ENCODE data around the gene KRT72.
"Not testable (repeated sequence)": the region's sequence is repeated elsewhere in the genome, so short reads cannot be mapped to it uniquely, and the experiment has no call there.

Gene KRT72

GRCh38 chr12:52606096-52606495 lies 4.8 kb upstream of the KRT72 start:
- no peak for DNase-seq

GRCh38 chr12:52605542-52605941 lies 4.3 kb upstream of the KRT72 start:
- DNase-seq: no peak

DNA sequence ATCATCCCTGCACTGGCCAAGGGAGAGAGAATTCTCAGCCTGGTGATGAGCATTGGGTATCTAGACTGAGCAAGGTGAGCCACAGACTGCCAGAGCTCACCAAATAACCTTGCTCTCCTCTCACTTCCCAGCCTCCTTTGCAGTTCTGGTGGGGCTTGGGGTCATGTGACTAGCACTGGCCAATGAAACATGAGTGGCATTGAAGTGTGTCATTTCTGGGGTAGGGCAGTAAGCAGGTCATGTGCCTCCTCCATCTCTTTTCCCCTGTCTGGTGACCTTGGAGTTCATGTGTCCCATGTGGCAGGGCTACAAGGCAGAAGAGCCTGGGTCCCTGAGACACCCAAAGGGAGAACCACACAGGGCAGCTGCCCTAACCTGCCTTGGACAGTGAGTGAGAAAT lies 3.6 kb upstream of the KRT72 start:
- DNase-seq: no peak

DNA sequence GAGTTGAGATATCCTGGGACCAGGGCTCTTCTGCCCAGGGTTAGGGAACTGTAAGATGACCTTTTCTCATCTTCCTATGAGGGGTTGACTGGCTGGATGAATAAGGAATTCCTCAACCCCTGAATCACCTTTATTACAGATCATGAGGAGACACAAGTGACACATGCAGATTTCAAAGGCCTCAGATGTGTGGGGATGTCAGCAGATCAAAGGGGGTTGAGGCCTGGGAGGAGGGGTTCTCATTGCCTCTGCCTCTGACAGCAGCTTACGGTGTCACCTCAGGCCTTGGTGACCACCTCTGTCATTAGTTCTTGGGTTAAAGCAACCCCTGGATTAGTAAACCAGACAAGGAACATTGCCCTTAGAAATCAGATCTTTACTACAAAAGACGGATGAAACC lies 2.1 kb upstream of the KRT72 start:
- DNase-seq: peak; percentile 53

DNA sequence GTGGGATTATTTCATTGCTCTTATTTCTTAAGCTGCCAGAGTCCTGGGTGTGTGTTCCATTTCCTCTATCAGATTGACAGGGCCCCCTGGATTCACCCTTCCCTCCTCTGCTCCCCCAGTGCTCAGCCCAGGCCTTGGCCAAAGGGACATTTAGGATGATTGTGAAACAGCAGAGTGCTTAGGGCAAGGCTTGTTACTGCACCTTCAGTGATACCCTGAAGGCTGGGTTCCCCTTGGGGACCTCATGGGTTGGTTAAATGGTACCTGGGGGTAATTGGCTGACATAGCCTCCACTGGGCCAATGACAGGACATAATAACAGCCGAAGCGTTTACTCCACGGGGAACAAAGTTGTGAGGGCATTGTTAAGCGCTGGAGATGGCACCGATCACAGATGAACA lies 1.3 kb upstream of the KRT72 start:
- no peak for DNase-seq

DNA sequence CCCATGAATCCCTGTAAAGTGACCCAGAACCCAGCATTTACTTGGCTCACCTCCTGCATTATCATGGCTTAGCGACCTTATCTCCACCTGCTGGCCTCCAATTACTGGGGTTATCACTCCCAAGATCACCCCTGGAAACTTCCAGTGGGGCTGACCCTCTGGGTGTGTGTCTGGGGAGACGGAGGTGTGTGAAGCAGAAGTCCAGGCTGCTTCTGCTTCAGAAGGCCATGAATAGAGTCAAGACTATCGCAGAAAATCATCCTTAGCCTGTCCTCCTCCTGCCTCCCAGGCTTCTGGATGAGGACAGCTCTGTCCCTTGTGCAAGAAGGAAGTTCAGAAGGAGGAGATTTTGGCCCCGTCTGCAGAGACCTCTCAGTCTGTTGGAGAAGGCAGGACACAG lies 408 bp upstream of the KRT72 start:
- no peak for DNase-seq

GRCh38 chr12:52600475-52600874 lies 788 bp downstream of the KRT72 start:
- no peak for DNase-seq

- no peak for DNase-seq
Measured at GRCh38 chr12:52600071-52600470, 1.2 kb downstream of the KRT72 start.

- no peak for DNase-seq
Measured at GRCh38 chr12:52598966-52599365, 2.3 kb downstream of the KRT72 start.

DNA sequence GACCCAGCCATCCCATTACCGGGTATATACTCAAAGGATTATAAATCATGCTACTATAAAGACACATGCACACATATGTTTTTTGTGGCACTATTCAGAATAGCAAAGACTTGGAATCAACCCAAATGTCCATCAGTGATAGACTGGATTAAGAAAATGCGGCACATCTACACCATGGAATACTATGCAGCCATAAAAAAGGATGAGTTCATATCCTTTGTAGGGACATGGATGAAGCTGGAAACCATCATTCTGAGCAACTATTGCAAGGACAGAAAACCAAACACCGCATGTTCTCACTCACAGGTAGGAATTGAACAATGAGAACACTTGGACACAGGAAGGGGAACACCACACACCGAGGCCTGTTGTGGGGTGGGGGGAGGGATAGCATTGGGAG lies 7.0 kb downstream of the KRT72 start:
- not testable (repeated sequence) for DNase-seq

- DNase-seq: no peak
Measured at GRCh38 chr12:52591521-52591920, 9.7 kb downstream of the KRT72 start.

DNA sequence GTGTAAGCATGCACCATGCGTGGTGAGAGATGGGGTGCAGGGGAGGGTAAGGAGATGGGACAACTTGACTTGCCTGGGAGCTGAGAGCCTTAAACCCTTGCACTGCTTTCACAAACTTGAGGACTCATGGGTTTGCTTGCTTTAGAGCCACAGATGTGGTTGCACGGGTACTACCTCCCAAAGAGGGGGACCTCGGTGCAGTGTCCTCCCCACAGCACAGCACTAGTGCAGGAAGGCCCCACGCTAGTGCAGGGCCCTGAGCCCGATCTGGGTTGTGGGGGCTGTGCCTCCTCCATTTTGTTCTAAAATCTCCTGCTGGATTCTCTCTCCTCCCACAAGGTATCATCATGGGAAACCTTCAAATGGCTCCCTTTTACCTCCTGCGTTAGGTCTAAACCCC lies 11.2 kb downstream of the KRT72 start:
- DNase-seq: no peak

GRCh38 chr12:52587563-52587962 lies 13.7 kb downstream of the KRT72 start:
- DNase-seq: no peak

- peak; percentile 39 for DNase-seq
Measured at GRCh38 chr12:52585946-52586345, 15.3 kb downstream of the KRT72 start.

DNA sequence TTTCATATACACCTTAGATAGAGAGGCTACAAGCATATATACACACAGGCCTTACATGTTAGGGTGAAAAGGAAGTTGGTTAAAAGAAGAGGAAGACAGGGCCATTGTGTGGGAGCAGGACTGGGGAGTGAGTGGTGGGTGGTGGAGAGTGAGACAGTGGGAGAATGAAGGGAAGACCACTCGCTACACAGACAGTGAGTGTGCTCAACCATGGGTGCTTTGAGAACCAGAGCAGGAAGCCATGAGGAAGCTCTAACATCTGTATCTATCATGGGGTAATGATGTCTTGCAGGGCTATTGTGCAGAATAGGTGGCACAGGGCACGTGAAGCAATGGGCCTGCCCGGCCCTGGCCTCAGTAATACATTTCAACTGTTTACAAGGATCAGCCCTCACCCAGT lies 16.2 kb downstream of the KRT72 start:
- DNase-seq: no peak

- DNase-seq: no peak
Measured at GRCh38 chr12:52584156-52584682, 17.0 kb downstream of the KRT72 start.

- peak; percentile 67 for DNase-seq
Measured at GRCh38 chr12:52582971-52583456, 18.2 kb downstream of the KRT72 start.

- no peak for DNase-seq
Measured at GRCh38 chr12:52582486-52582885, 18.8 kb downstream of the KRT72 start.

DNA sequence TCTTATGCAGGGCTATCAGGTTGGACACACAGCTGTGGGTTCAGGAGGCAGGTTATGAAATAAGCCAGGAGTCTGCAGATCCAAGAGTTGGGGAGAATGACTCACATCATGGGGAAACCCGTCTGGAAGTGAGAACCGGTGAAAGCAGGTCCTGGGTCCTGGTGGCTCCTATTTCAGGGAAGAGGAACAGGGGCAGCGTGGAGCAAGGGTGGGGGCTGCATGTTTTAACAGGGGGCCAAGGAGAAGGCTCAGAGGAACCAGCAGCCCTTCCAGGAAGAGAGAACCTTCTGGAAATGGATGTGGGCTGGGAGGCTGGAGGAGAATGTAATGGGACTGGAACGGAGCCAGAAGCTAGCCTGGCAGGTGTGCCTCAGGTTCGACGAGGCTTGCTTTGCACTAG lies 19.8 kb downstream of the KRT72 start:
- DNase-seq: no peak

- DNase-seq: no peak
Measured at GRCh38 chr12:52581066-52581465, 20.2 kb downstream of the KRT72 start.

- no peak for DNase-seq
Measured at GRCh38 chr12:52580496-52580895, 20.8 kb downstream of the KRT72 start.

DNA sequence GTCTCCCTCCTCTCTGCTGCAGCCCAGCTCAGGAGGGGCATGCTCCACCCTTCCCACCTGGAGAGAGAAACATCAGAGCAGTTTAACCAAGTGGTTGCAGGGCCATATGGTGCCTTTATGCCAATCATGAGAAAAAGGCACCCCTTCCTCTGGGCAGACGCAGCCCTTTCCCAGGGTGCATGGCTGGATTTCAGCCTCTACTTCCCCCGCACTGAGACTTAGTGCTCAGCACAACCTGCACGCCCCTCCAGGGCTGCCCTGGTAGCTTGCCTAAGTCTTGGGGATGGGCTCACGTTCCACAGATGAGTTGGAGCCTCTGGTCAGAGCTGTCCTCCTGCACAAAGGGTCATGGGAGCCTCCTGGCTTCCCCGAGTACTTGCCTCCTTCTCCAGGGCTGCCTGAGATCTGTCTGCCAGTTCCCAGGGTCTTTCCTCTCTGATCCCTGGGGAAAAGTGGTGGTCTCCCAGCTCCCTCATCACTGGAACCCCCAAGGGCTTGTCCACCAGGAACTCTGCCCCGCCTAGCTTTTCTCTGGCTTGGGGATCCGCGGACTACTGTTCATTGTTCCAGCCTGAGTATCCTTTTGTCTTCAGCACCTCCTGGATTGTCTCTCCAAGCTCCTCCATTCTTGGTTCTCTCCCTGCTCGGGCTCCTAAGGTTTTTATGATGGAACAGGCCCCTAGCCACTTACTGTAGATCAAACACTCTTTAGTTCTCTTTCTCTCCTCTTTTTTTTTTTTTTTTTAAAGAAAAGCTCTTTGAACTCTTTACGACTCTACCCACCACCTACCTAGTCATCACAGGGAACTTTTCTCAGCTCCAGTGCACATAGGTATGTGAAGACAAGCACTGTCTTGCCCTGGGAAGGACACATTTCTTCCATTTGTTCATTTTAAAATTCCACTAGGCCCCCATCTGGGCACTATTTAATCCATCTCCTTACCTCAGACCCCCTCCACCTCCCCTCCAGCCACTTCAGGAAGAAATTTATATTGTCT lies 21.5 kb downstream of the KRT72 start:
- no peak for DNase-seq

DNA sequence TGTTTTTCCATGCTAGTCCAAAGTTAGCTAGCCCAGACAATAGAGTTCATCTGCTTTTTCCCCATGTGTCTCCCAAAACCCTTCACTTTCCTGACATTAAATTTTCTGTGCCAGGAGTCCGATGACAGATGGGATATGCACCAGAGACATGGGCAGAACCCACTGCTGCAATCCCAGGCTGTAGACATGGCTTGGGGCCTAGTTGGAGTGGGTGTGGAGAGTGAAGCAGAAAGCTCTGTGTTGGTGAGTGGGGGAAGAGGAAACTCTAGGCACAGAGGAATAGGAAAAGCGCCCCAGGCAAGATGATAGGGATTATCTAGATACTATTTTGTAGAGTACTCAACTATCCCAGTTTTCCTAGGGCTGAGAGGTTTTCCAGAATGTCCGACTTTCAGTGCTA lies 22.8 kb downstream of the KRT72 start:
- DNase-seq: no peak

- no peak for DNase-seq
Measured at GRCh38 chr12:52577316-52577715, 23.9 kb downstream of the KRT72 start.
